Esophagus squamous epithelium (tissue), 4 donors: ENCODE results near the gene PEX12.

Experiments used
- CTCF ChIP-seq, 6 experiments: fragments of 450-650 bp in 4 of 6; fragments of 200-600 bp in 2 of 6; sonication (generic) in 2 of 6; IDR thresholded peaks; one replicate each; pipeline ENCODE4 v1.5.1; 2016 to 2019; ENCODE audit warnings: antibody characterized with exemption in 6 of 6, mild to moderate bottlenecking in 4 of 6, moderate library complexity in 4 of 6
- POLR2A ChIP-seq, 4 donors: fragments of 450-650 bp; IDR thresholded peaks; one replicate each; pipeline ENCODE4 v1.6.1; 2017; ENCODE audit warnings: antibody characterized with exemption in 4 of 4, mild to moderate bottlenecking in 4 of 4, moderate library complexity in 3 of 4

- TF ChIP-seq CTCF (IDR thresholded peaks at IDR 0.05) (no peak), POLR2A (IDR thresholded peaks at IDR 0.05) (no peak)
These were observed 27.3 kb upstream of the PEX12 start for GRCh38 chr17:35605678-35606077.
